ENCODE data around the gene KDM7A.

- no peak for TF ChIP-seq CTCF (IDR thresholded peaks at IDR 0.05 in 8 of 11, conservative IDR thresholded peaks at IDR 0.05 in 3 of 11)
- no peak for TF ChIP-seq POLR2A (IDR thresholded peaks at IDR 0.05)
Observed at GRCh38 chr7:140174217-140174616, 2.6 kb downstream of the KDM7A start.

Measured in spleen (tissue), 7 donors.